ENCODE results near the gene ZFP62. TPM values are rescaled to one million over a fixed set of nuclear protein-coding genes. Genes with fewer than 3 reads are reported as not detected.

The ZFP62 gene
- total RNA-seq, 2 experiments from 2014 or later: 30.3 to 31.8 TPM

DNA sequence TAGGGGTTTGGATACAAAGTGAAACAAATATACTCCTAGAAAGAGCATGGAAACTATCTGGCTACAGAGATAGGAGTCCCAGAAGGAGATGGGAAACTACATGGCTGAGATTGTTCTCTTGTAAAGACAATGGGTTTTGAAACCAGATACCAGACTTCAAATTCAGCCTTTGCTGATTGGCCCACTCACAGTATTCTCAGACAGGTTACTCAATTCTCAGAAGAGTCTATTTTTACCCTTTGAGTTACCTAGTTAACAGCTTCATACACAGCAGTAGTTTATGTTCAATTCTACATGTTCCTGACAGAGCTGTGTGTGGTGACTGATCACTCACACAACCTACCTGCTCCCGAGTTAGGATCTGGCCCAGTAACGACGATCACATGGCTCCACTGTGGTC is 14.1 kb downstream of the ZFP62 start:
- Mint-ChIP-seq H3K27me3 (no peaks in the 10 kb centered on the region), H3K36me3 (ENCODE audit: low read depth) (peaks cover 62% of the 10 kb centered on the region), H3K27ac (no peak overlapping the region), H3K4me3 (no peak overlapping the region), H3K9me3 (ENCODE audit: low read depth) (peaks cover 37% of the 10 kb centered on the region), H3K4me1 (peaks cover 4% of the 10 kb centered on the region)
- ChIA-PET CTCF (no interaction called here), POLR2A (no interaction called here)
- intact Hi-C loops (cut with DNase I, micrococcal nuclease): no loop called here
- ATAC-seq (no peak), DNase-seq (no peak)

DNA sequence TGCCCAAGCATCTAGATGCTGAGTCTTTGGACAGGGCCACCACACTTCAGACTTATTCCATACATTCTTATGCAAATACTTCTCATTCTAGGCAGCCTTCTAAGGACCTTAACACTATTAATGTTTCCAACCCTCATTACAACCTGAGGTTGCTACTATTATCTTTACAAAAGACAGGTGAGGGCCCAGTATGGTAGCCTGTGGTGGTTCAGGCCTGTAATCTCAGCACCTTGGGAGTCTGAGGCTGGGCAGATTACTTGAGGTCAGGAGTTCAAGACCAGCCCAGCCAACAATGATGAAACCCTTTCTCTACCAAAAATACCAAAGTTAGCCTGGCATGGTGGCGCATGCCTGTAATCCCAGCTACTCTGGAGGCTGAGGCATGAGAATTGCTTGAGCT is 16.2 kb downstream of the ZFP62 start:
- CTCF ChIA-PET: no interaction called here
- Mint-ChIP-seq H3K27me3 (no peaks in the 10 kb centered on the region), H3K27ac (no peak overlapping the region), H3K4me3 (no peak overlapping the region), H3K9me3 (ENCODE audit: low read depth) (peaks cover 21% of the 10 kb centered on the region), H3K36me3 (ENCODE audit: low read depth) (peaks cover 40% of the 10 kb centered on the region), H3K4me1 (peaks cover 3% of the 10 kb centered on the region)
- DNase-seq (no peak), ATAC-seq (no peak)
- POLR2A ChIA-PET: interaction anchor here (0.6 kb wide), 1 partner anchor 17 kb away, joined by 6 read pairs; no protein-coding TSS in a partner anchor
- intact Hi-C loops (cut with DNase I, micrococcal nuclease): no loop called here

DNA sequence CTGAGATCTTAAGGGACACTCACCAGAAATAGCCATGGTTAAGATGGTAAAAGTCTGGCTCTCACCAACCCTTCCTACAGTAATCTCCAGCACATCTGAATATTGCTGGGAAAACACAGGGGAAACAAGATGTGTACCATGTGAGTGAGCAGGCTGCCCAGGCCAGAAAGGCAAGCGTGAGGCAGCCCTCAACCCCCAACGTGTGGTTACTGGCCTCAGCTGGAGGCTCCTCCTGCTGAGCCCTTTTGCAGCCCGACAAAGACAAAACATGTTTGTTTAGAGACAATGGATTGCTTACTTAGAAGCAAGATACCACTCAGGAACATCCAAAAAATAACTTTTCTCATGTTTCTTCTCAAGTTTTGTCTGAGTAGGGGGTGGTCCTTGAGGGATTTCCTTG is 16.6 kb downstream of the ZFP62 start:
- intact Hi-C loops (cut with DNase I, micrococcal nuclease): no loop called here
- H3K27ac Mint-ChIP-seq: no peak overlapping the region
- peaks cover 3% of the 10 kb centered on the region for H3K4me1 Mint-ChIP-seq
- H3K27me3 Mint-ChIP-seq: no peaks in the 10 kb centered on the region
- DNase-seq (no peak), ATAC-seq (no peak)
- no peak overlapping the region for H3K4me3 Mint-ChIP-seq
- ChIA-PET CTCF (no interaction called here), POLR2A (no interaction called here)
- peaks cover 36% of the 10 kb centered on the region for H3K36me3 Mint-ChIP-seq (ENCODE audit: low read depth)
- H3K9me3 Mint-ChIP-seq (ENCODE audit: low read depth): peaks cover 16% of the 10 kb centered on the region

DNA sequence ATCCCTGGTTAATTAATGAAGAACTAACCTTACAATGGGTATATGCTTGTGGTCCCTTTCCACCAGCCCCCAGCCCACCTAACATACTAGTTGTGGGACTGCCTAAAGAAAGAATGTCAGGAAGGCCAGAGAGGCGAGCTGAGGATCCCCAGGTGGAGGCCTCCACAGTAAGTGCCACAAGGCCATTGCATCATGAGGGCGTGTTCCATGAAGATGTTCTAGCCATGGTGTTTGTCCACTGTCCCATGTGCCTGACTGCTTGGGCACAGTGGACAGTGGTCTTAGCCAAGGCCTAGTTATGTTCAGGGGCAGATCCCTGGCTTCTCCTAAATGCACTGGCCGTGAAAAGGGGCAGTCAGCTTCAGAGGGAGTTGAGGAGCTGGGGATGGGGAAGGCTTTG is 21.1 kb downstream of the ZFP62 start:
- DNase-seq (no peak), ATAC-seq (no peak)
- Mint-ChIP-seq H3K9me3 (ENCODE audit: low read depth) (no peaks in the 10 kb centered on the region), H3K4me3 (no peak overlapping the region), H3K4me1 (peaks cover under 1% of the 10 kb centered on the region), H3K27ac (no peak overlapping the region), H3K27me3 (no peaks in the 10 kb centered on the region), H3K36me3 (ENCODE audit: low read depth) (peaks cover 9% of the 10 kb centered on the region)
- CTCF ChIA-PET: interaction anchor here (0.8 kb wide), 1 partner anchor 22 kb away, joined by 3 read pairs; no protein-coding TSS in a partner anchor
- POLR2A ChIA-PET: no interaction called here
- intact Hi-C loops (cut with DNase I, micrococcal nuclease): loop anchor here in 1 of 2 experiments (10.0 kb wide), 1 partner anchor 55 kb away; no protein-coding TSS in a partner anchor

DNA sequence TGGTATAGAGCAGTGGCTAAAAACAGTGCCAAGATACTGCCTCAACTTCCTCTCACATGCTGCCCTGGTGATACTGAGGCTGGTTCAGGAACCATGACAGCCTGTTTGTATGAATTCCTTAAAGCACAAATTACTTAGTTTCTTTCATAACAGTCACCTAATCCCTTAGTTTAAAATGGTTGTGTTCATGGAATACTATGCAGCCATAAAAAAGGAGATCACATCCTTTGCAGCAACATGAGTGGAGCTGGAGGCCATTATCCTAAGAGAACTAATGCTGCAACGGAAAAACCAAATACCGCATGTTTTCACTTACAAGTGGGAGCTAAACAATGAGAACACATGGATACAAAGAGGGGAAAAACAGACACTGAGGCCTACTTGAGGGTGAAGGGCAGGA is 21.8 kb downstream of the ZFP62 start:
- no peak overlapping the region for H3K4me3 Mint-ChIP-seq
- ATAC-seq (no peak), DNase-seq (no peak)
- no peaks in the 10 kb centered on the region for H3K9me3 Mint-ChIP-seq (ENCODE audit: low read depth)
- peaks cover 8% of the 10 kb centered on the region for H3K4me1 Mint-ChIP-seq
- H3K27me3 Mint-ChIP-seq: no peaks in the 10 kb centered on the region
- H3K36me3 Mint-ChIP-seq (ENCODE audit: low read depth): peaks cover 15% of the 10 kb centered on the region
- intact Hi-C loops (cut with DNase I, micrococcal nuclease): loop anchor here in 1 of 2 experiments (10.0 kb wide), 1 partner anchor 54 kb away; no protein-coding TSS in a partner anchor
- POLR2A ChIA-PET: no interaction called here
- CTCF ChIA-PET: interaction anchor here (0.7 to 0.8 kb wide), 2 partner anchors 16 to 23 kb away, joined by 3 read pairs; no protein-coding TSS in a partner anchor
- no peak overlapping the region for H3K27ac Mint-ChIP-seq

DNA sequence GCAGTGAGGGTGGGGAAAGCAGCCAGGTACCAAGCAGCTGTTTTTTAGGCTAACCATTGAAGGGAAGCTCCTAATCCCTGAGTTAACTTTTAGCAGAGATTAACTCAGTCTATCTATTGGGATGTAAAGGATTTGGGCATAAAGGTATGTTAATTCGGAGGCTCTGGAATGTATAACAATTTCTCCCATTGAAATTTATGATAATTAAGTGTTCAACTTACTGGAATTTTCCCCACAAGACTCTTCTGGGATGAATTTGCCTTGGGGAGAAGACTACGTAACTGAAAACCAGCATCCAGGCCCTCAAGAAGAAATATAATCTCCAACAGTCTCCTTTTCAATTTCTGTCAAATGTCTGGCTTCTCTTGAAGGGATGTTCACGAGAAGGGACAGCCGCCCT is 23.6 kb downstream of the ZFP62 start:
- intact Hi-C loops (cut with DNase I, micrococcal nuclease): loop anchor here in 1 of 2 experiments (10.0 kb wide), 1 partner anchor 53 kb away; no protein-coding TSS in a partner anchor
- Mint-ChIP-seq H3K27ac (no peak overlapping the region), H3K4me1 (peaks cover 23% of the 10 kb centered on the region), H3K27me3 (no peaks in the 10 kb centered on the region), H3K4me3 (no peak overlapping the region), H3K9me3 (ENCODE audit: low read depth) (no peaks in the 10 kb centered on the region), H3K36me3 (ENCODE audit: low read depth) (peaks cover 18% of the 10 kb centered on the region)
- DNase-seq: no peak
- POLR2A ChIA-PET: no interaction called here
- CTCF ChIA-PET: no interaction called here
- no peak for ATAC-seq

DNA sequence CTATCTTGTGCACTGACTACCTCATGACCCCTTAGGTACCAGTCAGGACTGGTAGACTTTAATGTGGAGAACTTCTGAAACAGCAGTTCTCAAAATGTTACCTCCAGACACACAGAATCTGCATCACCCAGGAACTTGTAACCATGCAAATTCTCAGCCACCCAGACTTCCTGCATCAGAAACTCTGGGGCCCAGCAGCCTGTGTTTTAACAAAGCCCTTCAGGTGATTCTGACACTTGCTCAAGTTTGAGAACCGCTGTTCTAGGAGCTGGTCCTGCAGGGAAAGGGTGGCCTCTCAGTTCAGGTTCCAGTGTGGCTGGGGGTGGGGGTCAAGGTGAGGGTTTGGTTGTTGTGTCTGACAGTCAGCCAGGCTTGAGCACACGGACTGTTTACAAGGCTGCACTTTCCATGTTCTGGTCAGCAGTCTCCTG is 28.4 kb downstream of the ZFP62 start:
- peak; percentile 69 for DNase-seq
- peaks cover 41% of the 10 kb centered on the region for H3K36me3 Mint-ChIP-seq (ENCODE audit: low read depth)
- ChIA-PET POLR2A (interaction anchor here (1.5 kb wide), 1 partner anchor 28 kb away, joined by 4 read pairs; the partner anchor contains the start of gene ZFP62), CTCF (interaction anchor here (0.9 kb wide), 1 partner anchor 16 kb away, joined by 3 read pairs; no protein-coding TSS in a partner anchor)
- H3K4me3 Mint-ChIP-seq: peak overlapping the region; percentile 100
- H3K27me3 Mint-ChIP-seq: no peaks in the 10 kb centered on the region
- H3K4me1 Mint-ChIP-seq: peaks cover 36% of the 10 kb centered on the region
- H3K27ac Mint-ChIP-seq: peak overlapping the region; percentile 99
- H3K9me3 Mint-ChIP-seq (ENCODE audit: low read depth): peaks cover 6% of the 10 kb centered on the region
- intact Hi-C loops (cut with DNase I, micrococcal nuclease): loop anchor here (1.0 to 10.0 kb wide), 6 partner anchors 22 to 410 kb away; partner anchors contain the start of gene RACK1 (in 1 of the 2)
- ATAC-seq: peak; percentile 83

DNA sequence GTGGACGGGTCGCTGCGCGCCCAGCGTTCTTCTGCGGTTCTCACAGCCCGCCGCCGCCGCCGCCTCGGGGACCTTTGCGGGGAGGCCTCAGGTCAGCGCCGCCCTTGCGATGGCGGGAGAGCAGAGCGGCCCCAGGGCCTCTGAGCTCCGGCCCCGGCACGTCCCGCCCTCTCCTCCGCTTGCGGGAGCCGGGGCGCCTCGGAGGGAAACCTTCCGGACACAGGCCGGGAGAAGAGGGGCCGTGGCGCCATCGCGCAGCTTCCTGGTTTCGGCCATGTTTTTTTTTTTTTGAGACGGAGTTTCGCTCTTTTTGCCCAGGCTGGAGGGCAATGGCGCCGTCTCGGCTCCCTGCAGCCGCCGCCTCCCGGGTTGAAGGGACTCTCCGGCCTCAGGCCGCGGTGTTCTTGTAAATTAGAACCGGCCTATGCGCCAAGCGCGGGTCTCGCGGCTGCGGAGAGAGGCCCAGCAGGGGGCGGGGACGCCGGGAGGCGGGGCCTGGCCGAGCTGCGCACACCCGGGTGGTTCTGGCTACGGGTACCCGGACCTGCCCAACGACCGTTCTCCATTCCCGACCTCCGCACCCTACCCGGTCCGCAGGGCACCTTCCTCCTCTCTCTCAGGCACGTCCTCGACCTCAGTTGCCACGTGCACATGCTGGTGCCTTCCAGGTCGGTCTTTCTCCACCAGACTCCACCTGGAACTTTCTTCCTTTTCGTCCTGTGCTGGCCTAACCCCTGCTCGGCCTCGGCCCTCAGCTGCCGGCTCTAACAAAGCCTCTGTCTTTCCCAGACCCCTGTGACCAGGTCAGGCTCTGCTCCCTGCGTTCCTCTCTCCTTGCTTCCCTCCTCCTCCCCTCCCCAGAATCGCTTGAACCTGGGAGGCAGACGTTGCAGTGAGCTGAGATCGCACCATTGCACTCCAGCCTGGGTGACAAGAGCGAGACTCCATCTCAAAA is 29.7 kb downstream of the ZFP62 start:
- H3K4me3 Mint-ChIP-seq: peak overlapping the region; percentile 100
- ChIA-PET POLR2A (interaction anchor here (0.8 to 1.5 kb wide), 6 partner anchors 13 to 32 kb away, joined by 3 to 6 read pairs (median 4); partner anchors contain the start of gene ZFP62), CTCF (interaction anchor here (0.9 to 2.5 kb wide), 6 partner anchors 10 to 47 kb away, joined by 3 to 20 read pairs (median 4); no protein-coding TSS in a partner anchor)
- DNase-seq (peak; percentile 88), ATAC-seq (peak; percentile 67)
- H3K4me1 Mint-ChIP-seq: peaks cover 44% of the 10 kb centered on the region
- peaks cover 42% of the 10 kb centered on the region for H3K36me3 Mint-ChIP-seq (ENCODE audit: low read depth)
- H3K9me3 Mint-ChIP-seq (ENCODE audit: low read depth): peaks cover 6% of the 10 kb centered on the region
- no peaks in the 10 kb centered on the region for H3K27me3 Mint-ChIP-seq
- intact Hi-C loops (cut with DNase I, micrococcal nuclease): loop anchor here (1.0 to 10.0 kb wide), 7 partner anchors 21 to 411 kb away; partner anchors contain the start of genes MGAT1 (in 1 of the 2) and RACK1 (in 1 of the 2)
- H3K27ac Mint-ChIP-seq: peak overlapping the region; percentile 99

DNA sequence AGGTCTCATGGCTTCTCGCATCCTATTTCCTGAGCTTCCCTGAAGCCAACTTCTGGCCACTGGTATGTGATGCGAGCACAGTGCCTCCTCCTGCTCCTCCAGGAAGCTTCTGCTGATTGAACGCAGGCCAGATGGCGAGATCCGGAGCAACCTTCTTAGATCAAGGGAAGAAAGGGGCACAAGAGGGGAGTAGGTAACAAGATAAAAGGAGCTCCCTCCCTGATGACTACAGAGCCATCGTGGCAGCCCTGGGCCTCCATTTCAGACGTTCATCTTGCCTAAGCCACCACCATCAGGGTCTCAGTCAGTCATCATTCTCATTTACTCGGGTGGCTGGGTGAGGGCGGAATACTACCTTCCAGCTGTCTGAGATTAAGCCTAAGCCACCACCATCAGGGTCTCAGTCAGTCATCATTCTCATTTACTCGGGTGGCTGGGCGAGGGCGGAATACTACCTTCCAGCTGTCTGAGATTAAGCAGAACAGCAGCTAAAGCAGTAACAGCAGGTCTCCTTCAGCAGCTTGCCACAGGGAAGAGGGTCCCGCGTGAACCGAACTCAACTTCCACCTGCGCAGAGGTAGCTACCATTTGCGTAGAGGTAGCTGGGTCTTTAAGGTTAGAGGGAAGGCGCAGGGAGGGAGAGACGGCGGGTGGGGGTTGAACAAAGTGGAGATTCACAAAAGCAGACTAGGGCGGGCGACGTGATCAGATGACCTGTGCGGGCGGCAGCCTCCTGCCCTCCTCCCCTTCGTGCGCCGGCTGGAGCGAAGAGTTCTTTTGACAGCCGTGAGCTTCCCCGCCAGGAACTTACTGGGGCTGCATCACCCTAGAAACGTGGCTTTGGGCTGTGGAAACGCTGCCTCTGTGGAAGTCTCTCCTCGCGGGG is 30.6 kb downstream of the ZFP62 start:
- POLR2A ChIA-PET: interaction anchor here (0.6 to 1.7 kb wide), 9 partner anchors 12 to 30 kb away, joined by 3 to 6 read pairs (median 3); partner anchors contain the start of gene ZFP62
- Mint-ChIP-seq H3K9me3 (ENCODE audit: low read depth) (peaks cover 6% of the 10 kb centered on the region), H3K4me3 (peak overlapping the region; percentile 100), H3K4me1 (peaks cover 53% of the 10 kb centered on the region), H3K27ac (peak overlapping the region; percentile 99), H3K27me3 (no peaks in the 10 kb centered on the region), H3K36me3 (ENCODE audit: low read depth) (peaks cover 37% of the 10 kb centered on the region)
- CTCF ChIA-PET: interaction anchor here (0.5 to 2.5 kb wide), 12 partner anchors 9 to 497 kb away, joined by 3 to 20 read pairs (median 4); no protein-coding TSS in a partner anchor
- ATAC-seq: peak; percentile 31
- intact Hi-C loops (cut with DNase I, micrococcal nuclease): loop anchor here (1.0 to 10.0 kb wide), 4 partner anchors 20 to 412 kb away; partner anchors contain the start of genes MGAT1 (in 1 of the 2) and RACK1 (in 1 of the 2)
- peak; percentile 83 for DNase-seq

DNA sequence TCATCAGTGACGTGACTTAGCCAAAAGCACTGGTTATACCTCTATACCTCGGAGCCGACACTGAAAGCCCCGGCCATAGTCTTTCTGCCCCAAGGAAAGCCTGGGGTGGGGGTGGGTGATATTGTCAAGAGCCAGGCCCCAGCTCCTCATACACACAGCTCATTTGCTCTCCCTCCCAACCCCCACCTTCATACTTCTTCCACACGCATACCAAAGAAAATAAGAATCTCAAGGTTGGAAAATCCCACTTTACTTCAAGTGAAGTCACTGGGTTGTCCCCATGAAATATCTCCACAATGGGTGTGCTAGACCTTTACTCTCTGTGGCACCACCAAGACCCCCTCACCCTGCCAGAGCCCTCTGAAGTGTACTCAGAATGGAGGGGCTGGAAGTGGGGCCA is 31.4 kb downstream of the ZFP62 start:
- H3K27me3 Mint-ChIP-seq: no peaks in the 10 kb centered on the region
- peaks cover 32% of the 10 kb centered on the region for H3K36me3 Mint-ChIP-seq (ENCODE audit: low read depth)
- POLR2A ChIA-PET: interaction anchor here (0.9 to 1.7 kb wide), 4 partner anchors 13 to 29 kb away, joined by 3 to 5 read pairs (median 4); no protein-coding TSS in a partner anchor
- CTCF ChIA-PET: interaction anchor here (0.6 to 2.5 kb wide), 8 partner anchors 8 to 497 kb away, joined by 3 to 20 read pairs (median 4); no protein-coding TSS in a partner anchor
- DNase-seq: no peak
- peaks cover 58% of the 10 kb centered on the region for H3K4me1 Mint-ChIP-seq
- peak overlapping the region; percentile 100 for H3K4me3 Mint-ChIP-seq
- H3K27ac Mint-ChIP-seq: peak overlapping the region; percentile 99
- H3K9me3 Mint-ChIP-seq (ENCODE audit: low read depth): peaks cover 6% of the 10 kb centered on the region
- no peak for ATAC-seq
- intact Hi-C loops (cut with DNase I, micrococcal nuclease): loop anchor here (5.0 to 10.0 kb wide), 2 partner anchors 45 to 413 kb away; partner anchors contain the start of gene RACK1 (in 1 of the 2)

Data from activated CD4-positive, alpha-beta T cell treated with anti-CD3 and anti-CD28 coated beads for 36 hours (primary cell).